Activated naive CD4-positive, alpha-beta T cell treated with anti-CD3 and anti-CD28 coated beads, Interleukin-2, amount 10 ng/mL, durations not matched to agents 7 days and 5 days (primary cell): Measurements from ENCODE around the gene PI4KA.
A peak's percentile ranks its signal among the peaks of the same experiment; 100 is the strongest.
"Not testable (repeated sequence)": the region's sequence is repeated elsewhere in the genome, so short reads cannot be mapped to it uniquely, and the experiment has no call there.

Experiments used
- CTCF ChIA-PET: fragments of 350-600 bp; sonication (Branson Sonifier 250); formaldehyde crosslinking; loops from one replicate; lab custom pipeline; 2021; ENCODE audit warnings: antibody characterized with exemption; lab: Charles Lee
- DNase-seq: peaks from one replicate; pipeline ENCODE4 v3.0.0-alpha.2; 2020
- H3K27ac Mint-ChIP-seq: one replicate; pipeline ENCODE4 v1.8.0; 2021; ENCODE audit warnings: mild to moderate bottlenecking, moderate library complexity, mixed read lengths
- H3K27me3 Mint-ChIP-seq: one replicate; pipeline ENCODE4 v1.8.0; 2021; ENCODE audit warnings: mild to moderate bottlenecking, mixed read lengths
- H3K36me3 Mint-ChIP-seq: one replicate; pipeline ENCODE4 v1.8.0; 2021; ENCODE audit warnings: mixed read lengths
- H3K4me1 Mint-ChIP-seq: one replicate; pipeline ENCODE4 v1.8.0; 2021; ENCODE audit warnings: mixed read lengths
- H3K4me3 Mint-ChIP-seq: one replicate; pipeline ENCODE4 v1.8.0; 2021; ENCODE audit warnings: mild to moderate bottlenecking, moderate library complexity, mixed read lengths
- H3K9me3 Mint-ChIP-seq: one replicate; pipeline ENCODE4 v1.8.0; 2021; ENCODE audit warnings: mixed read lengths

Gene PI4KA

DNA sequence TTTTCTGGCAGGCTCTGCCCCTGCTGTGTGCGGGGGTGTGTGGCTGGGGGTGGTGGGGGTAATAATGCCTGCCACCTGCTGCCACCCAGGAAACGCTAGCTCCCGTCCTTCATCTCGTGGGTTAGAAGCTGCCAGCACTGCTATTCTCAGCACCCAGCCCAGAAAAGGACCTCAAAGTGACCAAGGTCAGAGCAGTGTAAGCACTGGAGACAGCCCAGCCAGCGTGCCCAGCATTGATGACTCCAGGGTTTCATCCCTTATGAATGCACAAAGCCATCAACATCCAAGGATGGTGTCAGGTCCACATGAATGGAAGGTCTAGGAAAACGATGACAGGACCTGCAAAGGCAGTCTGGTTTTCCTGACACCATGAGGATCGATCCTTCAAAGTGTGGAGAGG lies 140.6 kb downstream of the PI4KA start:
- H3K27me3 Mint-ChIP-seq, H3K4me3 Mint-ChIP-seq, CTCF ChIA-PET, H3K4me1 Mint-ChIP-seq, DNase-seq, H3K27ac Mint-ChIP-seq, H3K9me3 Mint-ChIP-seq: not testable (repeated sequence)
- peaks cover 11% of the 10 kb centered on the region for H3K36me3 Mint-ChIP-seq

DNA sequence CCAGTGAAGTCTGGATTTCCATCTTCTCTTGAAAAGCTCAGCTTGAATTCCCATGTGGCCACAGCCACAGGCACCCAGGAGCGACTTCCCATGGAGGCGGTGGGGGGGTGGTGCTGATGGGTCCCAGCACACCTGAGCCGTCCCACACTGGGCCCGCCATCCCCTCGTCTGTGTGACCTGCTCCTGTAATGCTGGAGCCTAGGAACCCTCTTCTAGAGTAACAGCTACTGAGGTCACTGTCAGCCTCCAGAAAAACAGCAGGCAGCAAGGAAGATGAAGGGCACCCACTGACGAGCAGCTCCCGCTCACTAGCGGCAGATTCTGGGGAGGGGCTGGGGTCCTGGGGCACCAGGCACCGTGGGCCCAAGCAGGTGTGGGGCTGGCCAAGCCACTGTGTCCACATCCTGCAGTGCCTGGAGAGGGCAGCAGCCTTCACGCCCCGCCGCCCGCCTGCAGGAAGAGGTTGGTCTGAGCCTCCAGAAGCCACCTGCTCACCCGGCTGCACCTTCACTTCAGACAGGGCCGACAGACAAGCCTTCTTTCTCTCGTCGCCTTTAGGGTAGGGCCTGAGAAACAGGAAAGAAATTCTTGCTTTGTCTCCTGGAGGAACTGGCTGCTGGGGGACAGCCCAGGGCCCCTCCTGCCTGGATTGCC lies 141.3 kb downstream of the PI4KA start:
- H3K9me3 Mint-ChIP-seq, H3K27me3 Mint-ChIP-seq, H3K36me3 Mint-ChIP-seq, CTCF ChIA-PET, H3K27ac Mint-ChIP-seq, H3K4me1 Mint-ChIP-seq, H3K4me3 Mint-ChIP-seq, DNase-seq: not testable (repeated sequence)

GRCh38 chr22:20713116-20713515 lies 145.5 kb downstream of the PI4KA start:
- H3K27me3 Mint-ChIP-seq, H3K4me3 Mint-ChIP-seq, CTCF ChIA-PET, H3K4me1 Mint-ChIP-seq, H3K9me3 Mint-ChIP-seq, H3K27ac Mint-ChIP-seq, DNase-seq, H3K36me3 Mint-ChIP-seq: not testable (repeated sequence)

DNA sequence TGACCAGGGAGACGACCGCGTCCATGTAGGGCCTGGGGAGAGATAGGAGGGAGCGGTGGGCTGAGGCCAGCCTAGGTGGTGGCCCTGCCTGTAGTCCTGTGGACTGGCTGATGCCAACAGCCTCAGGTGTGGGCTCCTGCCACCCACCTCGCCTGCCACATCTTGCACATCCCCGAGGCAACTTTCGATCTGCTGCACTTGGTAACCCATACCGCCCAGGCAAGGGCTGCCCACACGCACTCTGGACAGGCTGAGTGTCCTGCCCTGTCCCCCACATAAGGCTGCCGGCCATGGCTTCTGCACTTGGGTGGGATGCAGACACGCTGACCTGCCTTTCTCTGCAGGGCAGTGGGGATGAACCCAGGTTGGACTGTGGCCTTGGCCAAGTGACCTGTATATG lies 148.6 kb downstream of the PI4KA start:
- CTCF ChIA-PET, H3K36me3 Mint-ChIP-seq, H3K9me3 Mint-ChIP-seq, H3K4me3 Mint-ChIP-seq, H3K27ac Mint-ChIP-seq, H3K27me3 Mint-ChIP-seq, H3K4me1 Mint-ChIP-seq, DNase-seq: not testable (repeated sequence)

GRCh38 chr22:20707549-20708118 lies 151.0 kb downstream of the PI4KA start:
- H3K27me3 Mint-ChIP-seq, result peaks cover 23% of the 10 kb centered on the region
- H3K9me3 Mint-ChIP-seq, H3K4me1 Mint-ChIP-seq, H3K36me3 Mint-ChIP-seq, DNase-seq, H3K4me3 Mint-ChIP-seq, H3K27ac Mint-ChIP-seq, CTCF ChIA-PET: not testable (repeated sequence)

- H3K27me3 Mint-ChIP-seq, result peaks cover 28% of the 10 kb centered on the region
- peak overlapping the region; percentile 61 for H3K4me3 Mint-ChIP-seq
- peak; percentile 54 for DNase-seq
- peak overlapping the region; percentile 52 for H3K27ac Mint-ChIP-seq
- CTCF ChIA-PET, result interaction anchor here (0.6 to 1.7 kb wide), 2 partner anchors 38 to 393 kb away, joined by 4 to 7 read pairs; no protein-coding TSS in a partner anchor
- H3K9me3 Mint-ChIP-seq, H3K36me3 Mint-ChIP-seq: not testable (repeated sequence)
- H3K4me1 Mint-ChIP-seq, result peaks cover 20% of the 10 kb centered on the region
Observed at GRCh38 chr22:20703816-20704609, 154.6 kb downstream of the PI4KA start.

DNA sequence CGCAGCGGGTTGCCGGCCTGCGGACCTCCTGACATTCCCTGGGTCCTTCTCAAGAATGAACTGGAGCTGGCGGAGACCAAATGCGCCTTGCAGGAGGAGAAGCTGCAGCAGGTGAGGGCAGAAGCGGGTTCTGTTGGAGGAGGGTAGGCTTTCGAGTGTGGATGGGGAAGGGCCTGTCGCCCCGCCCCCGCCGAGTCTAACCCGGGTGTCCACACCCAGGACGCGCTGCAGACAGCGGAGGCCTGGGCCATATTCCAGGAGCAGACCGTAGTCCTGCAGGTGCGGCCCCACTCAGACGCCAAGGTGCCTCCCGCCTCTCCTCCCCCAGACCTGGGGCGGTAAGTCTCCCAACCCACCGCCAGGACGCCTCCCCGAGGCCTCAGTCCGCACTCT lies 155.2 kb downstream of the PI4KA start:
- Mint-ChIP-seq H3K4me1 (peaks cover 20% of the 10 kb centered on the region), H3K4me3 (peak overlapping the region; percentile 88), H3K27me3 (peaks cover 32% of the 10 kb centered on the region)
- H3K27ac Mint-ChIP-seq, H3K36me3 Mint-ChIP-seq, CTCF ChIA-PET, H3K9me3 Mint-ChIP-seq, DNase-seq: not testable (repeated sequence)

GRCh38 chr22:20702546-20703413 lies 155.8 kb downstream of the PI4KA start:
- Mint-ChIP-seq H3K27ac (peak overlapping the region; percentile 100), H3K4me3 (peak overlapping the region; percentile 88), H3K27me3 (peaks cover 32% of the 10 kb centered on the region), H3K4me1 (peaks cover 21% of the 10 kb centered on the region)
- H3K36me3 Mint-ChIP-seq, H3K9me3 Mint-ChIP-seq, CTCF ChIA-PET: not testable (repeated sequence)
- DNase-seq, result peak; percentile 97

DNA sequence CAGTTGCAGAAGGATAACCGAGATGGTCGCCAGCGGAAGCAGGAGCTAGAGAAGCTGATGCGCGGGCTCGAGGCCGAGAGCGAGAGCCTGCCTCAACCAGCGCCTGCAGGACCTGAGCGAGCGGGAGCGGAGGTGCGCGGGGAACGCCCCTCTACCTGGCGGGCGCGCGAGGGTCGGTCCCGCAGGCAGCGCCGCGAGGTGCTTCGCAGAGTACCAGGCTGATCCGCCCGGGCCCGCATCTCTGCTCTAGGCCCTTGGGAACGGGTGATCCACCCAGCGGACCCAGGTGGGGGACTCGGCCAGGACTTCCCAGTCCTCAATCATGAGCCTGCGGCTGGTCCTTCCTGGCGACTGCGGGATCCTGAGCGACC lies 156.5 kb downstream of the PI4KA start:
- Mint-ChIP-seq H3K27me3 (peaks cover 32% of the 10 kb centered on the region), H3K27ac (peak overlapping the region; percentile 100), H3K4me3 (peak overlapping the region; percentile 88), H3K4me1 (peaks cover 26% of the 10 kb centered on the region)
- H3K36me3 Mint-ChIP-seq, H3K9me3 Mint-ChIP-seq, CTCF ChIA-PET: not testable (repeated sequence)
- DNase-seq, result peak; percentile 43

- Mint-ChIP-seq H3K27me3 (peaks cover 32% of the 10 kb centered on the region), H3K4me3 (peak overlapping the region; percentile 88), H3K27ac (peak overlapping the region; percentile 100), H3K4me1 (peaks cover 26% of the 10 kb centered on the region)
- DNase-seq, result peak; percentile 39
- H3K36me3 Mint-ChIP-seq, H3K9me3 Mint-ChIP-seq, CTCF ChIA-PET: not testable (repeated sequence)
Observed at GRCh38 chr22:20701680-20702136, 156.9 kb downstream of the PI4KA start.

- H3K27ac Mint-ChIP-seq, H3K9me3 Mint-ChIP-seq, H3K36me3 Mint-ChIP-seq, DNase-seq, H3K4me3 Mint-ChIP-seq, CTCF ChIA-PET: not testable (repeated sequence)
- H3K27me3 Mint-ChIP-seq, result peaks cover 28% of the 10 kb centered on the region
- H3K4me1 Mint-ChIP-seq, result peaks cover 30% of the 10 kb centered on the region
Observed at GRCh38 chr22:20700347-20700746, 158.3 kb downstream of the PI4KA start.

DNA sequence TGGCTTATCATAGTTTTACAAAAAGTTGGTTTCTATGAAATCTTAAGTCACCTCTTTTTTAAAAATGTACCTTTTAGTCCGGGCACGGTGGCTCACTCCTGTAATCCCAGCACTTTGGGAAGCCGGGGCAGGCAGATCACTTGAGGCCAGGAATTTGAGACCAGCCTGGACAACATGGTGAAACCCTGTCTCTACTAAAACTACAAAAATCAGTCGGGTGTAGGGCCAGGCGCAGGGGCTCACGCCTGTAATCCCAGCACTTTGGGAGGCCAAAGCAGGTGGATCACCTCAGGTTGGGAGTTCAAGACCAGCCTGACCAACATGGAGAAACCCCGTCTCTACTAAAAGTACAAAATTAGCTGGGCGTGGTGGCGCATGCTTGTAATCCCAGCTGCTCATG lies 158.8 kb downstream of the PI4KA start:
- H3K4me1 Mint-ChIP-seq, result peaks cover 31% of the 10 kb centered on the region
- H3K27me3 Mint-ChIP-seq, result peaks cover 23% of the 10 kb centered on the region
- CTCF ChIA-PET, H3K36me3 Mint-ChIP-seq, DNase-seq, H3K4me3 Mint-ChIP-seq, H3K9me3 Mint-ChIP-seq, H3K27ac Mint-ChIP-seq: not testable (repeated sequence)

- DNase-seq, result peak; percentile 63
- Mint-ChIP-seq H3K4me1 (peaks cover 23% of the 10 kb centered on the region), H3K27ac (peak overlapping the region; percentile 45)
- H3K9me3 Mint-ChIP-seq, H3K27me3 Mint-ChIP-seq, H3K4me3 Mint-ChIP-seq, H3K36me3 Mint-ChIP-seq, CTCF ChIA-PET: not testable (repeated sequence)
Observed at GRCh38 chr22:20697481-20698113, 161.0 kb downstream of the PI4KA start.

DNA sequence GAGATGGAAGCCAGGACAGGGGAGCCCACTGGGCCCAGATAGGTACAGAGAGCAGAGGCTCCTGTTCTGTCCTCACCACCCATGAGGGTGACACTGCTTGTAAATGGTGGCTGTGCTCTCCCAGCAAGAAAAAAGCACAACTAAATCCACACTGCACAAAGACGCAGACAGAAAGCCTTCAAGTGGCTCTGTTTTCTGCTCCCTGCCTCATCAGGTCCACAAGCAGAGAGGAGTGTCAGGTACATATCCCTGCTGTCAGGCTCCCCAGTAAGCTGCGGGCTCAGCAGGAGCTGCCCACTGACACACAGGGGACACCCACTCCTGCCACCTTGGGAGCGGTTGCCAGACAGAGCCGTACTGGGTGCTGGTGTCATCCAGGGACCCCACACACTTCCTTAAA lies 162.6 kb downstream of the PI4KA start:
- H3K4me1 Mint-ChIP-seq, result peaks cover 16% of the 10 kb centered on the region
- H3K36me3 Mint-ChIP-seq, H3K9me3 Mint-ChIP-seq, CTCF ChIA-PET, H3K27me3 Mint-ChIP-seq, DNase-seq, H3K4me3 Mint-ChIP-seq, H3K27ac Mint-ChIP-seq: not testable (repeated sequence)
